GM19238 (cell line): Measurements from ENCODE around the gene KLHL10.

Experiments used
- DNase-seq: peaks from one replicate; pipeline ENCODE4 v3.0.0; 2011; ENCODE audit warnings: low spot score; ENCODE audit not compliant: insufficient read length

The KLHL10 gene

GRCh38 chr17:41893384-41893783 is 55.8 kb downstream of the KLHL10 start:
- DNase-seq, result no peak

DNA sequence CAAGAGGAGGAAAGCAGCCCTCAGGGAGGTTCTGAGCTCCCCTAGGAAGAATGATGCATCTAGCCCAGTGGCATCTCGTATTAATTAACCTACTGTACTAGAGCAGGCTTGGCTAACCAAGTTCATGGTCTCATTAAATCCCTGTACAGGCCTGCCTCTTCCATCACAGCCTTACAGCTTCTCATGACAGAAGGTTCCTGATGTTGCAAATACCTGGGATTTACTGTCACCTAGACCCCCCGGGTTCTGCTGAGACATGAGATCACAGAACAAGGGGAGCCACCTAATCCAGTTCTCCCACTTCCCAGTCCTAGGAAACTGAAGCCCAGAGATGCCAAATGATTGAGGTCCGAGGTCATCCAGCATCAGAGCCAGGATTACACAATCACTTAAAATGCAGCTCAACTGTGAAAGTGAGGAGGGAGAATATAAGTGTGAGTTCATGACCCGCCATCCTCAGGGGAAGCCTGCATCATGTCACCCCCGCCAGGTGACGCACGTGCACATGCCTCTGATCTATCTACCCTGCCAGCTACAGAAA is 57.2 kb downstream of the KLHL10 start:
- DNase-seq, result no peak

DNA sequence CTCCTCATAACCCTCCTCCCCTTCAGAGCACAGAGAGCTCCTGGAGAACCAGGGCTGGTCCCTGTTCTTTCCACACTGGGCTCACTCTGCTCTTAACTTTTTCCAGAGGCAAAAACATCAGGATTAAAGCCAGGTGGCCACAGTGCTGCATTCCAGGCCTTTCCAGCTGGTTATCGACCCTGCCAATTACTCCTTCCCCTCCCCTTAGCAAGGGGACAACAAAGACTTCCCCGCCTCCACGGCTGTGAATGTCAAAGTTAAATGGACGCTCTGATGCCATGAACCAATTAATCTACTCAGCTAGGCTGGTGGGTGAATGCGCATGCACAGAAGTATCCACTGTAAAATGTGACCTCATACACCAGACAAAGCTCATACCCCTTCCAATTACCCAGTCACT is 58.0 kb downstream of the KLHL10 start:
- no peak for DNase-seq

DNA sequence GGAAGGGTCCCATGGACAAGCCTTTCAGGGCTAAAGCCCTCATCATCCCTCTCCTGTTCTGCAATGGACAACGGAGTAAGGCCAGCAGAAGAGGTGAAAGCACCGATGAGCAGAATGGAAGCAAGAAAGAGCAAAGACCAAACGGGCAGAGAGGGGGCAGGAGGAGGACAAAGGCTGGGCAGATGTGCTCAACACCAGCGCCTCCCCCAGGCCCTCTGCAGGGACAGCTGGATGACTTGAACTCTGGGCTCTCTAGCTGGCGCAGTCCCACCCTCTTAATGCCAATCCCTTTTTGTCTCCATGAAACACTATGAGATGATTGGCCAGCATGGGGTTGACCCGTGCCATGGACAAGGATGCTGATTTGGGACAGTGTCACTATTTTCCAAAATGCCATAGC is 59.1 kb downstream of the KLHL10 start:
- DNase-seq, result no peak
